HFF-Myc (cell line): Measurements from ENCODE around the gene RAP1GAP2.

Experiments used
- DNase-seq: peaks from one replicate; pipeline ENCODE4 v3.0.0-alpha.2; 2011; ENCODE audit warnings: low read depth; ENCODE audit errors: extremely low read depth
- H3K4me3 ChIP-seq: replicated peaks from 2 replicates; pipeline ENCODE4 v1.5.1; 2011; ENCODE audit warnings: low read depth, mild to moderate bottlenecking, control low read depth, low read length
- TF ChIP-seq, protein P1 (sequence below): IDR thresholded peaks from 2 replicates; pipeline ENCODE4 v1.5.1; 2012; ENCODE audit warnings: mild to moderate bottlenecking, low read depth, low read length, control low read depth; ENCODE audit errors: missing control alignments

RAP1GAP2 gene

DNA sequence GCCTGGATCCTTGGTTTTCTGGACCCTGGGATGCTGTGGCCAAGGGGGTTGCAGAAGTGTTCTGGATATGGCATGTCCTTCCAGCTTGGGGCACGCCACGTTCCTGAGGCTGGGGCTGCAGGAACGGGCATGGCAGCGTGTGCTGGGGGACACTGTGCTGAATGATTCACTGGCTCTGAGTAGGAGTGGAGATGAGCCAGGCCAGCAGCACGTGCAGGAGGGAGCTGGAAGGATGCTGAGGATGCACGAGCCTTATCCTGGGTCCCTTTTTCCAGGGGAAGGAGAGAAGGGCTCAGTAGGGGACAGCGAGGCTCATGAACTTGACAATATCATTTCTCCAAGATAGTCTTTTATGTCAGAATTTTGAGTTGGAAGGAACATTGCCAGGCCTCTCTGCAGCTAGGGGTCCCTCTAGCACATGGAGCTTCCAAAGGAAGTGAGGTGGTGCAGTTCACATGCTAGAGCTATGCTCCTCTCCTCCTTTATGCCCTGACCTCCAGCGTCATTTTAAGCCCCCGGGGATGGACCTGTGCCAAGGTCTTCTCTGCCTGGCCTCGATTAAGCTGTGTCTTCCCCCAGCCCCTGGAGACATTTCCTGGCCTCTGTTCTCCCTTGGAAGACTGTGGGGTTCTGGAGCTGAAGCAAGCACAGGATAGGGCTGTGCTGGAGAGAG lies 141.2 kb downstream of the RAP1GAP2 start:
- TF ChIP-seq, protein P1, sequence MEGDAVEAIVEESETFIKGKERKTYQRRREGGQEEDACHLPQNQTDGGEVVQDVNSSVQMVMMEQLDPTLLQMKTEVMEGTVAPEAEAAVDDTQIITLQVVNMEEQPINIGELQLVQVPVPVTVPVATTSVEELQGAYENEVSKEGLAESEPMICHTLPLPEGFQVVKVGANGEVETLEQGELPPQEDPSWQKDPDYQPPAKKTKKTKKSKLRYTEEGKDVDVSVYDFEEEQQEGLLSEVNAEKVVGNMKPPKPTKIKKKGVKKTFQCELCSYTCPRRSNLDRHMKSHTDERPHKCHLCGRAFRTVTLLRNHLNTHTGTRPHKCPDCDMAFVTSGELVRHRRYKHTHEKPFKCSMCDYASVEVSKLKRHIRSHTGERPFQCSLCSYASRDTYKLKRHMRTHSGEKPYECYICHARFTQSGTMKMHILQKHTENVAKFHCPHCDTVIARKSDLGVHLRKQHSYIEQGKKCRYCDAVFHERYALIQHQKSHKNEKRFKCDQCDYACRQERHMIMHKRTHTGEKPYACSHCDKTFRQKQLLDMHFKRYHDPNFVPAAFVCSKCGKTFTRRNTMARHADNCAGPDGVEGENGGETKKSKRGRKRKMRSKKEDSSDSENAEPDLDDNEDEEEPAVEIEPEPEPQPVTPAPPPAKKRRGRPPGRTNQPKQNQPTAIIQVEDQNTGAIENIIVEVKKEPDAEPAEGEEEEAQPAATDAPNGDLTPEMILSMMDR, result peak; percentile 38
- no peak for DNase-seq
- no peak overlapping the region for H3K4me3 ChIP-seq

DNA sequence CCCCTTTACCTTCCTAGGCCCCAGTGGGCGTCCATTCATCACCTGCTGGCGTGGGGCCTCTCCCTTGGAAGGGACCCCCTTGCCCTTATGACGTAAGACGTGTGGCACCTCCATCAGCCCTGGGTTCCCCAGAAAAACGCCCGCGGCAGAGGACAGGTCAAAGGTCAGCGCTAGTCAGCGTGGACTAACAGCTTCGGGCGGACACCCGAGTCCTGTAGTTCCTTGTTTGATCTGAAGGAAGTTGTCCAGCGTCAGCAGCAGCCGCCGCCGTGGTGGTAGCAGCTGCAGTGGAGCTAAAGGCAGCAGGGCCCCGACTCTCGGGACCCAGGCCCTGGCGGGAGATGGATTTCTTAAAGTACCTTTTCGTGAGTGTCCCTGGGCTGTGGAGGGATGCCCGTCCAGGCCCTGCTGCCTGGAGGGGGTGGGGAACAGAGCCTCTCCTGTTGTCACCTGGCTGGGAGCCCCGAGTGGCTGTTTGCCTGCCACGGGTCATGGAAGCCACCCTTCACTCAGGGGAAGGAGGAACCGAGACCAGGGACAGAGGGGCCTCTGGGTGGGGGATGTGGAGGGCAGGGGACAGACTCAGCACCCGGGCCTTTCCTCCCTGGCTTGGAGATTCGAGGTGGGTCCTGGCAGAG lies 143.6 kb downstream of the RAP1GAP2 start:
- no peak for DNase-seq
- TF ChIP-seq, protein P1, result no peak
- H3K4me3 ChIP-seq, result no peak overlapping the region

- no peak for DNase-seq
- TF ChIP-seq, protein P1, result no peak
- H3K4me3 ChIP-seq, result no peak overlapping the region
Observed at GRCh38 chr17:2940352-2940751, 144.1 kb downstream of the RAP1GAP2 start.

GRCh38 chr17:2943981-2944380 lies 147.7 kb downstream of the RAP1GAP2 start:
- no peak overlapping the region for H3K4me3 ChIP-seq
- TF ChIP-seq, protein P1, result no peak
- no peak for DNase-seq

GRCh38 chr17:2945299-2945698 lies 149.1 kb downstream of the RAP1GAP2 start:
- TF ChIP-seq, protein P1, result no peak
- H3K4me3 ChIP-seq, result no peak overlapping the region
- DNase-seq, result no peak

DNA sequence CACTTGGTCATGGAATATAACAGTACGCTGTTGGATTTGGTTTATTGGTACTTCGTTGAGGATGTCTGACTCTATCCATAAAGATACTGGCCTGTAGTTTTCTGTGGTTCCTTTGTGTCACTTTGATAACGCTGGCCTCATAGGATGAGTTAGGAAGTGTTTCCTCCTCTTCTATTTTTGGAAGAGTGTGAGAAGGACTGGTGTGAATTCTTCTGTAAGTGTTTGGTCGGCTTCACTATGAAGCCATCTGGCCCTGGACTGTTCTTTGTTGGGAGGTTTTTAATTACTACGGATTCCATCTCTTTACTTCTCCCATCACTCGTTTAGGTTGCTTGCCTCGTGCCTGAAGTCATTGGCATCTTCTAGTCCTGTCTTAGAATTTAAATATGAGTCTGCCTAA lies 149.9 kb downstream of the RAP1GAP2 start:
- DNase-seq, result no peak
- TF ChIP-seq, protein P1, result no peak
- H3K4me3 ChIP-seq, result no peak overlapping the region
